HepG2 (cell line): ENCODE results near the gene SMYD4. TPM values are rescaled to one million over a fixed set of nuclear protein-coding genes. Genes with fewer than 3 reads are reported as not detected.

Experiments used
- CSRNP1 ChIP-seq: sonication (generic); formaldehyde crosslinking; IDR thresholded peaks from 2 replicates; pipeline ENCODE4 v1.8.1; 2023; ENCODE audit warnings: mild to moderate bottlenecking, missing genetic modification reagents
- DMAP1 ChIP-seq: IDR thresholded peaks from 2 replicates; pipeline ENCODE4 v1.6.1; 2016
- HINFP ChIP-seq: sonication (generic); formaldehyde crosslinking; IDR thresholded peaks from 2 replicates; pipeline ENCODE4 v1.4.0; 2020; ENCODE audit warnings: low read depth, mild to moderate bottlenecking, missing genetic modification reagents
- HNF4G ChIP-seq, 2 experiments: sonication (generic) in 1 of 2; formaldehyde crosslinking in 1 of 2; IDR thresholded peaks; 2 replicates each; pipeline versions ENCODE4 v1.4.0 to v1.6.1; 2011 to 2020; ENCODE audit warnings: borderline replicate concordance in 2 of 2, low read depth in 2 of 2, mild to moderate bottlenecking in 2 of 2, low read length in 1 of 2, missing genetic modification reagents in 1 of 2, moderate library complexity in 1 of 2
- HOXA5 ChIP-seq: sonication (generic); formaldehyde crosslinking; IDR thresholded peaks from 2 replicates; pipeline ENCODE4 v1.4.0; 2020; ENCODE audit warnings: missing genetic modification reagents
- MBNL3 ChIP-seq: fragments of 250-450 bp; sonication (Bioruptor Pico); conservative IDR thresholded peaks from 2 replicates; pipeline ENCODE4 v1.8.0; 2022; ENCODE audit warnings: mild to moderate bottlenecking, inconsistent platforms
- MED1 ChIP-seq: sonication (generic); formaldehyde crosslinking; IDR thresholded peaks from 2 replicates; pipeline ENCODE4 v1.4.0; 2020; ENCODE audit warnings: missing genetic modification reagents
- NCOR1 ChIP-seq: fragments of 200-600 bp; sonication (generic); IDR thresholded peaks from 2 replicates; pipeline ENCODE4 v1.7.0; 2017; ENCODE audit warnings: antibody characterized with exemption, low read length, borderline replicate concordance
- NPAS2 ChIP-seq: sonication (generic); formaldehyde crosslinking; IDR thresholded peaks from 2 replicates; pipeline ENCODE4 v1.8.0; 2022; ENCODE audit warnings: mild to moderate bottlenecking, missing genetic modification reagents, borderline replicate concordance
- PAX8 ChIP-seq: sonication (generic); formaldehyde crosslinking; IDR thresholded peaks from 2 replicates; pipeline ENCODE4 v1.8.0; 2022; ENCODE audit warnings: mild to moderate bottlenecking, missing genetic modification reagents, borderline replicate concordance
- PITX1 ChIP-seq: sonication (generic); formaldehyde crosslinking; IDR thresholded peaks from 2 replicates; pipeline ENCODE4 v1.5.1; 2020; ENCODE audit warnings: mild to moderate bottlenecking, missing genetic modification reagents
- SOX6 ChIP-seq, 2 experiments: fragments of 450-650 bp in 1 of 2; sonication (generic) in 1 of 2; formaldehyde crosslinking in 1 of 2; IDR thresholded peaks; 2 replicates each; pipeline versions ENCODE4 v1.4.0 to v1.6.1; 2017 to 2020; ENCODE audit warnings: antibody characterized with exemption in 1 of 2, mild to moderate bottlenecking in 1 of 2, missing genetic modification reagents in 1 of 2
- STAG1 ChIP-seq: sonication (generic); formaldehyde crosslinking; IDR thresholded peaks from 2 replicates; pipeline ENCODE4 v1.4.0; 2020; ENCODE audit warnings: missing genetic modification reagents
- TBP ChIP-seq: sonication (generic); formaldehyde crosslinking; IDR thresholded peaks from 2 replicates; pipeline ENCODE4 v1.5.0; 2020; ENCODE audit warnings: missing genetic modification reagents
- TEAD3 ChIP-seq: optimal IDR thresholded peaks from 2 replicates; pipeline ENCODE3; 2016; ENCODE audit warnings: borderline replicate concordance
- TFDP1 ChIP-seq: IDR thresholded peaks from 2 replicates; pipeline ENCODE4 v1.6.1; 2016; ENCODE audit warnings: missing compliant biosample characterization, missing genetic modification reagents, borderline replicate concordance
- YEATS2 ChIP-seq: sonication (generic); formaldehyde crosslinking; IDR thresholded peaks from 2 replicates; pipeline ENCODE4 v1.4.0; 2020; ENCODE audit warnings: missing genetic modification reagents, borderline replicate concordance
- ZBTB43 ChIP-seq: sonication (generic); formaldehyde crosslinking; conservative IDR thresholded peaks from 2 replicates; pipeline ENCODE4 v1.4.0; 2020; ENCODE audit warnings: missing genetic modification reagents
- ZNF713 ChIP-seq: sonication (generic); formaldehyde crosslinking; IDR thresholded peaks from 2 replicates; pipeline ENCODE4 v1.4.0; 2020; ENCODE audit warnings: mild to moderate bottlenecking, missing genetic modification reagents
- ZNF782 ChIP-seq: sonication (generic); formaldehyde crosslinking; IDR thresholded peaks from 2 replicates; pipeline ENCODE4 v1.4.0; 2020; ENCODE audit warnings: missing genetic modification reagents, mild to moderate bottlenecking, borderline replicate concordance
- ZSCAN12 ChIP-seq: sonication (generic); formaldehyde crosslinking; IDR thresholded peaks from 2 replicates; pipeline ENCODE4 v1.9.0; 2021; ENCODE audit warnings: mild to moderate bottlenecking, missing genetic modification reagents
- polyA plus RNA-seq, 8 experiments: library from polyadenylated mRNA; depleted of rRNA in 3 of 8; stranded (reverse) in 7 of 8; unstranded in 1 of 8; fragments of >200 nt; fragmentation: Illumina TruSeq in 4 of 8; extraction: Trizol in 4 of 8; gene quantifications; 2 replicates each; pipeline versions ENCODE4 v1.2.1 to v1.2.3, GENCODE V29; 2011 to 2016; ENCODE audit warnings: low read depth in 4 of 8, missing spikeins in 1 of 8, mixed read lengths in 1 of 8; ENCODE audit not compliant: insufficient read depth in 1 of 8
- total RNA-seq, 5 experiments: library from RNA; depleted of rRNA; stranded (reverse); fragments of >200 nt; fragmentation: Illumina TruSeq; extraction: Trizol; gene quantifications; 2 replicates each; pipeline ENCODE4 v1.2.3, GENCODE V29; 2016; ENCODE audit warnings: low read depth in 1 of 5
- TF ChIP-seq, protein P1 (sequence below): IDR thresholded peaks from 2 replicates; pipeline ENCODE4 v1.6.1; 2016; ENCODE audit warnings: low read depth, control low read depth

Gene SMYD4
- total and polyA plus RNA-seq, 2 of the 13 experiments (the other 11 are each of a cell fraction or from before 2014, with no cell fraction given): 7.4 to 11.3 TPM

- TF ChIP-seq CSRNP1 (CRISPR knock-in tag) (0 out of 2 replicates have a peak, but pooled peaks have one; percentile 54), NCOR1 (peak; percentile 64; the same call in 1 of the 2 replicates), MBNL3 (CRISPR knock-in tag) (no peak), MED1 (CRISPR knock-in tag) (peak; percentile 86), PITX1 (CRISPR knock-in tag) (peak; percentile 74; the same call in 1 of the 2 replicates), HOXA5 (CRISPR knock-in tag) (no peak; the same call in 1 of the 2 replicates), ZNF782 (CRISPR knock-in tag) (no peak), DMAP1 (peak; percentile 81), TFDP1 (CRISPR knock-in tag) (peak; percentile 70; the same call in 1 of the 2 replicates), SOX6 (IDR thresholded peaks at IDR 0.05) (no peak), SOX6 (CRISPR knock-in tag; IDR thresholded peaks at IDR 0.05) (peak; percentile 45), YEATS2 (peak; percentile 72; the same call in 1 of the 2 replicates), ZSCAN12 (no peak), HINFP (CRISPR knock-in tag) (peak; percentile 71), ZBTB43 (CRISPR knock-in tag) (no peak), HNF4G (IDR thresholded peaks at IDR 0.05; ENCODE audit: borderline replicate concordance, low read depth, low read length) (peak; percentile 95), HNF4G (CRISPR knock-in tag; IDR thresholded peaks at IDR 0.05; ENCODE audit: borderline replicate concordance, low read depth) (peak; percentile 98), NPAS2 (CRISPR knock-in tag) (no peak), STAG1 (no peak), ZNF713 (0 out of 2 replicates have a peak, but pooled peaks have one; percentile 39), TEAD3 (CRISPR knock-in tag) (peak; percentile 86), TBP (CRISPR knock-in tag) (no peak), PAX8 (no peak)
- TF ChIP-seq, protein P1, sequence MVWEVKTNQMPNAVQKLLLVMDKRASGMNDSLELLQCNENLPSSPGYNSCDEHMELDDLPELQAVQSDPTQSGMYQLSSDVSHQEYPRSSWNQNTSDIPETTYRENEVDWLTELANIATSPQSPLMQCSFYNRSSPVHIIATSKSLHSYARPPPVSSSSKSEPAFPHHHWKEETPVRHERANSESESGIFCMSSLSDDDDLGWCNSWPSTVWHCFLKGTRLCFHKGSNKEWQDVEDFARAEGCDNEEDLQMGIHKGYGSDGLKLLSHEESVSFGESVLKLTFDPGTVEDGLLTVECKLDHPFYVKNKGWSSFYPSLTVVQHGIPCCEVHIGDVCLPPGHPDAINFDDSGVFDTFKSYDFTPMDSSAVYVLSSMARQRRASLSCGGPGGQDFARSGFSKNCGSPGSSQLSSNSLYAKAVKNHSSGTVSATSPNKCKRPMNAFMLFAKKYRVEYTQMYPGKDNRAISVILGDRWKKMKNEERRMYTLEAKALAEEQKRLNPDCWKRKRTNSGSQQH (CRISPR knock-in tag): peak; percentile 88; the same call in 1 of the 2 replicates
Measured at GRCh38 chr17:1810450-1811103, 19.1 kb downstream of the SMYD4 start (continued).
